ENCODE measurements around the gene EPS8.

DNA sequence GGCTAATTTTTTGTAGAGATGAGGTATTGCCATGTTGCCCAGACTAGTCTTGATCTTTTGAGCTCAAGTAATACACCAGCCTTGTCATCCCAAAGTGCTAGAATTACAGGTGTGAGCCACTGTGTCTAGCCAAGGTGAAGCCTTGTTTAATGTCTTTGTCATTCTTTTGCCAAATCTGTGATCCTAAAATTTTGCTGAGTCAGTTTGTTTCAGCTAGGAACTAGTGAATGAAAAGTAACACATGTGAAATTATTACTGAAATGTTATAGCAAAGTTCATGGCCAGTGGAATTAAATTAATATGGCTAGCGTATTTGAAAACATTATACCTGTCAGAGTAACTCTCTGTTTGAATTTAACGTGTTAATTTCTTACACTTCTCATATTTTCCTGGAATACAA lies 26.5 kb upstream of the EPS8 start:
- TF ChIP-seq, protein P1, sequence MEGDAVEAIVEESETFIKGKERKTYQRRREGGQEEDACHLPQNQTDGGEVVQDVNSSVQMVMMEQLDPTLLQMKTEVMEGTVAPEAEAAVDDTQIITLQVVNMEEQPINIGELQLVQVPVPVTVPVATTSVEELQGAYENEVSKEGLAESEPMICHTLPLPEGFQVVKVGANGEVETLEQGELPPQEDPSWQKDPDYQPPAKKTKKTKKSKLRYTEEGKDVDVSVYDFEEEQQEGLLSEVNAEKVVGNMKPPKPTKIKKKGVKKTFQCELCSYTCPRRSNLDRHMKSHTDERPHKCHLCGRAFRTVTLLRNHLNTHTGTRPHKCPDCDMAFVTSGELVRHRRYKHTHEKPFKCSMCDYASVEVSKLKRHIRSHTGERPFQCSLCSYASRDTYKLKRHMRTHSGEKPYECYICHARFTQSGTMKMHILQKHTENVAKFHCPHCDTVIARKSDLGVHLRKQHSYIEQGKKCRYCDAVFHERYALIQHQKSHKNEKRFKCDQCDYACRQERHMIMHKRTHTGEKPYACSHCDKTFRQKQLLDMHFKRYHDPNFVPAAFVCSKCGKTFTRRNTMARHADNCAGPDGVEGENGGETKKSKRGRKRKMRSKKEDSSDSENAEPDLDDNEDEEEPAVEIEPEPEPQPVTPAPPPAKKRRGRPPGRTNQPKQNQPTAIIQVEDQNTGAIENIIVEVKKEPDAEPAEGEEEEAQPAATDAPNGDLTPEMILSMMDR (IDR thresholded peaks at IDR 0.05): no peak
- TF ChIP-seq POLR2A (IDR thresholded peaks at IDR 0.05; ENCODE audit: low read depth) (no peak), EP300 (IDR thresholded peaks at IDR 0.05) (no peak), POLR2AphosphoS5 (IDR thresholded peaks at IDR 0.05) (no peak)
